Activated CD4-positive, alpha-beta T cell treated with anti-CD3 and anti-CD28 coated beads for 48 hours (primary cell): ENCODE data around the gene REPS2.
A peak's percentile ranks its signal among the peaks of the same experiment; 100 is the strongest.

Experiments used
- DNase-seq: peaks from one replicate; pipeline ENCODE4 v3.0.0-alpha.2; 2020

The REPS2 gene

GRCh38 chrX:17039826-17040225 lies 93.4 kb downstream of the REPS2 start:
- no peak for DNase-seq

- no peak for DNase-seq
Measured at GRCh38 chrX:17040711-17041110, 94.3 kb downstream of the REPS2 start.

- no peak for DNase-seq
Measured at GRCh38 chrX:17042037-17042436, 95.6 kb downstream of the REPS2 start.

GRCh38 chrX:17046478-17047097 lies 100.1 kb downstream of the REPS2 start:
- DNase-seq: peak; percentile 47

- DNase-seq: no peak
Measured at GRCh38 chrX:17047224-17047623, 100.8 kb downstream of the REPS2 start.

GRCh38 chrX:17052210-17052609 lies 105.8 kb downstream of the REPS2 start:
- no peak for DNase-seq

- DNase-seq: no peak
Measured at GRCh38 chrX:17052793-17053192, 106.3 kb downstream of the REPS2 start.

GRCh38 chrX:17053502-17053901 lies 107.0 kb downstream of the REPS2 start:
- DNase-seq: no peak

- DNase-seq: no peak
Measured at GRCh38 chrX:17056868-17057608, 110.6 kb downstream of the REPS2 start.

GRCh38 chrX:17062065-17062464 lies 115.6 kb downstream of the REPS2 start:
- DNase-seq: no peak

- DNase-seq: no peak
Measured at GRCh38 chrX:17065100-17065499, 118.6 kb downstream of the REPS2 start.

- no peak for DNase-seq
Measured at GRCh38 chrX:17067534-17067933, 121.1 kb downstream of the REPS2 start.

GRCh38 chrX:17072301-17072700 lies 125.8 kb downstream of the REPS2 start:
- no peak for DNase-seq

- DNase-seq: no peak
Measured at GRCh38 chrX:17072721-17073230, 126.3 kb downstream of the REPS2 start.

GRCh38 chrX:17075004-17075403 lies 128.5 kb downstream of the REPS2 start:
- DNase-seq: no peak

GRCh38 chrX:17077361-17077760 lies 130.9 kb downstream of the REPS2 start:
- DNase-seq: no peak

GRCh38 chrX:17078031-17078720 lies 131.7 kb downstream of the REPS2 start:
- DNase-seq: no peak

- no peak for DNase-seq
Measured at GRCh38 chrX:17081511-17081910, 135.1 kb downstream of the REPS2 start.

GRCh38 chrX:17081968-17082367 lies 135.5 kb downstream of the REPS2 start:
- no peak for DNase-seq

GRCh38 chrX:17082831-17083230 lies 136.4 kb downstream of the REPS2 start:
- DNase-seq: no peak

- DNase-seq: no peak
Measured at GRCh38 chrX:17086317-17086716, 139.9 kb downstream of the REPS2 start.

- DNase-seq: no peak
Measured at GRCh38 chrX:17095161-17095560, 148.7 kb downstream of the REPS2 start.

GRCh38 chrX:17098516-17099247 lies 152.2 kb downstream of the REPS2 start:
- DNase-seq: no peak
